Breast epithelium (tissue), 3 donors: ENCODE measurements around the gene CLCN2.

ENCODE experiments used
- POLR2A ChIP-seq: fragments of 450-650 bp; IDR thresholded peaks from one replicate; pipeline ENCODE4 v1.6.1; 2016; ENCODE audit warnings: antibody characterized with exemption, mild to moderate bottlenecking, moderate library complexity
- POLR2AphosphoS5 ChIP-seq, 3 donors: sonication (generic); formaldehyde crosslinking; IDR thresholded peaks; one replicate each; pipeline ENCODE4 v1.6.1; 2017; ENCODE audit warnings: antibody characterized with exemption in 3 of 3
- TF ChIP-seq, protein P1 (sequence below), 3 donors: fragments of 450-650 bp; IDR thresholded peaks; one replicate each; pipeline ENCODE4 v1.5.1; 2016 to 2017; ENCODE audit warnings: antibody characterized with exemption in 3 of 3, mild to moderate bottlenecking in 3 of 3, moderate library complexity in 3 of 3

DNA sequence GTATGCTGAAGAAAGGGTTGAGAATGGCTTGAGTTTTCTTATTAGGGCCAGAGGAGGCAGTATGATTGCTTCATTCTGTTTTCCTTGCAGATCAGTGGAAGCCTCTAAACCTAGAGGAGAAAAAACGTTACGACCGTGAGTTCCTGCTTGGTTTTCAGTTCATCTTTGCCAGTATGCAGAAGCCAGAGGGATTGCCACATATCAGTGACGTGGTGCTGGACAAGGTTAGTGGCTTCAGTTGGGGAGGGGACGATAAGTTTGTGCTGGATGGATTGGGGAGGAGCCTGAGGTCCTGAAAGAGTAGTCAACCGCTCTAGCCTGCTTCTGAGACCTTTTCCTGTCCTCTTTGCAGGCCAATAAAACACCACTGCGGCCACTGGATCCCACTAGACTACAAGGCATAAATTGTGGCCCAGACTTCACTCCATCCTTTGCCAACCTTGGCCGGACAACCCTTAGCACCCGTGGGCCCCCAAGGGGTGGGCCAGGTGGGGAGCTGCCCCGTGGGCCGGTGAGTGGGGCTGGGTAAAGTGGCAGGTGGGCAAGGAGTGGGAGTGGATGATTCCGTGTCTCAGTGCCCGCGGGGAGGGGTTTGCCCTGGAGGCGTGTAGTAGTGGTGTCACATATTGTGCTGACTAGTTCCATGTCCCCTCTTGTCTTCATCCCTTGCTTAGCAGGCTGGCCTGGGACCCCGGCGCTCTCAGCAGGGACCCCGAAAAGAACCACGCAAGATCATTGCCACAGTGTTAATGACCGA is 38.5 kb downstream of the CLCN2 start:
- TF ChIP-seq, protein P1, sequence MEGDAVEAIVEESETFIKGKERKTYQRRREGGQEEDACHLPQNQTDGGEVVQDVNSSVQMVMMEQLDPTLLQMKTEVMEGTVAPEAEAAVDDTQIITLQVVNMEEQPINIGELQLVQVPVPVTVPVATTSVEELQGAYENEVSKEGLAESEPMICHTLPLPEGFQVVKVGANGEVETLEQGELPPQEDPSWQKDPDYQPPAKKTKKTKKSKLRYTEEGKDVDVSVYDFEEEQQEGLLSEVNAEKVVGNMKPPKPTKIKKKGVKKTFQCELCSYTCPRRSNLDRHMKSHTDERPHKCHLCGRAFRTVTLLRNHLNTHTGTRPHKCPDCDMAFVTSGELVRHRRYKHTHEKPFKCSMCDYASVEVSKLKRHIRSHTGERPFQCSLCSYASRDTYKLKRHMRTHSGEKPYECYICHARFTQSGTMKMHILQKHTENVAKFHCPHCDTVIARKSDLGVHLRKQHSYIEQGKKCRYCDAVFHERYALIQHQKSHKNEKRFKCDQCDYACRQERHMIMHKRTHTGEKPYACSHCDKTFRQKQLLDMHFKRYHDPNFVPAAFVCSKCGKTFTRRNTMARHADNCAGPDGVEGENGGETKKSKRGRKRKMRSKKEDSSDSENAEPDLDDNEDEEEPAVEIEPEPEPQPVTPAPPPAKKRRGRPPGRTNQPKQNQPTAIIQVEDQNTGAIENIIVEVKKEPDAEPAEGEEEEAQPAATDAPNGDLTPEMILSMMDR (IDR thresholded peaks at IDR 0.05) = no peak
- TF ChIP-seq POLR2AphosphoS5 (IDR thresholded peaks at IDR 0.05) = peak in 1 of 3 donors; percentile 23
- TF ChIP-seq POLR2A = no peak
